NCI-H2029 (cell line): ENCODE results near the gene DOCK8.
A peak's percentile ranks its signal among the peaks of the same experiment; 100 is the strongest.

ENCODE experiments used
- DNase-seq: peaks from one replicate; lab custom pipeline; 2025; lab: John Stamatoyannopoulos, UW

The DOCK8 gene

DNA sequence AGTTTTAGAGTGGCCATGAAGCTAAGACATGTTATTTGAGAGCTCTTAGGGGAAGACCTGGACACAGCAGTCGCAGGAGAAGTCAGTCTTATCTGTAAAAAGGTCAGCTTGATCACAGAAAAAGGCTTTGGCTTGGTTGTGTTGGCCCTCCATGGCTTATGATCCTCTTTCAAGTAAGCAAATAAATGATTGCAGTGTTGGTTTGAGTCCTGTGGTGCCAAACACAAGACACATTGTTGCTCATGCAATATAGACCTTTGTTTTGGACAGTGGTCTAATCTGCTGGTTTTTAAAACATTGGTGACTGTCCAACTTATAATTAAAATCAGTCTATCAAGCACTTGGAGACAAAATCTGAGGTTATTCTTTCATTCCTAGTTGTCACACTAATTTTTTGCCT lies 54.0 kb downstream of the DOCK8 start:
- no peak for DNase-seq

DNA sequence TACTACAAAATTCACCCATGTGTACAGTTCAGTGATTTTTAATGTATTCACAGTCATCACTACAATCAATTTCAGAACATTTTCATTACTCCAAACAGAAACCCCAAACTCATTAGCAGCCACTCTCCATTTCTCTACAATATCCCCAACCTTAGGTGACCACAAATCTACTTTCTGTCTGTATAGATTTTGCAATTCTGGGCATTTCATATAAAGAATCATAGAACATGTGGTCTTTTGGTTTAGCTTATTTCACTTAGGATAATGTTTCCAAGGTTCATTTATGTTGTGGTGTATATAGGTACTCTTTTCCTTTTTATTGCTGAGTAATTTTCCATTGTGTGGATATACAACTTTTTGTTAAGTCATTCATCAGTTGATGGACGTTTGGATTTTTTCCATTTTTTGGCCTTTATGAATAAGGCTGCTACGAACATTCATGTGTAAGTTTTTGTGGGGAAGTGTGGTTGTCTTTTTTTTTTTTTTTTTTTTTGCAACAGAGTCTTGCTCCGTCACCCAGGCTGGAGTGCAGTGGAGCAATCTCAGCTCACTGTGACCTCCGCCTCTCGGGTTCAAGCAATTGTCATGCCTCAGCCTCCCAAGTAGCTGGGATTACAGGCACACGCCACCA lies 54.5 kb downstream of the DOCK8 start:
- DNase-seq = no peak

DNA sequence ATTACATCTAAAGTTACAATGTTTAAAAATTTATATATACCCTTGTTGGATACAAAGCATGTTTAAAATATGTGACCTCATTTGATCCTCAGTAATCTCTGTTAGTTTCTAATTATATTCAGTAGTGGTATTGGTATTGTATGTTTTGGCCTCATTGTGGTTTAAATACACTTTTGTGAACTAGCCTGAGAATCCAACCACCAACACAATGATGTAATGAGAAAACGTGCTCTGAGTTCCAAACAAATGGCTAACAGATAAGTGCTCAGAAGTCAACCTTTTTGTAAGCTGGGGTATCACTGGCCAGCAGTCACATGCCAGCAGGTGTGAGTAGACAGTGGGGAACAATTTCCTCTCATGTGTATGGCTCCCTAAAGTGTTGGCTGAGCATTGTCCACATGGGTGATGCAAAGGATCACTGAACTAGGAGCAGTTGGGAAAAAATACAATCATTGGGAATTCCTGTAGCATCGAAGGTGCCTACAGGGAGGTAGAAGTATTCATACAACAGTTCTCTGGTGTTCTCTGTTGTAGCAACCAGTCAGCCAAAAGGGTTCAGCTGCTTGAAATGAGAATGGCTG lies 56.1 kb downstream of the DOCK8 start:
- DNase-seq = no peak

DNA sequence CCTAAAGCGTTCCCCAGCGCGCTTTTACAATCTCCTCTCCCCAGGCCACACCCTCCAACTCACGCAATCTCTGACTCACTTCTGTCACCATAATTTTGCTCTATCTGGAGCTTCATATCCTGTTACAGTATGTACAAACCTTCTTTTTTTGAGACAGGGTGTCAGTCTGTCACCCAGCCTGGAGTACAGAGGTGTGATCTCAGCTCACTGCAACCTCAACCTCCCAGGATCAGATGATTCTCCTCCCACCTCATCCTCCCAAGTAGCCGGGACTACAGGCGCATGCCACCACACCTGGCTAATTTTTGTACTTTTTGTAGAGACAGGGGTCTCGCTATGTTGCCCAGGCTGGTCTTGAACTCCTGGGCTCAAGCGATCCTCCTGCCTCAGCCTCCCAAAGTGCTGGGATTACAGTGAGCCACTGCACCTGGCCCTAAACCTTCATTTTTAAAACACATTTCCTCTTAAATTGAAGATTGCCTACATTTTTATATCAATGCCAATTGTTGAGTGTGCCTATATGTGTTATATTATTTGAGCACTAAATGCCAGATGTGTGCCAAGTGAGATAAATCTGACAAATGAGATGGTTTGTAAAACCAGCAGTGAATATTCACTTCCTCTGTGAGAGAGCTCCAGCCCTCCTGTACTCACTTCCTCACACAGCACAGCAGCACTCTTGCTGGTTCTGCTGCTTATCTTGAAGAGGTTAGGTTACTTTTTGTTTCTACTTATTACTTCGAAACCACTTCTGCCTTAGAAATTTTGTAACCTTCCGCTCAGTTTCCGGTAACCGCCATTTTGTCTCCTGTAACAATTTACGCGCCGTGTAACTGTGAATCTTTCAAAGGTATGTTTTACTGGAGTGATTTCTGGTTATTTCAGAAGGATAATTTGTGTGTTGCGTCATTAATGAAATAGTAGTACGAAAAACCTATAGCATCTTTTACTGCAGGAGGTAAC lies 57.9 kb downstream of the DOCK8 start:
- DNase-seq = no peak

DNA sequence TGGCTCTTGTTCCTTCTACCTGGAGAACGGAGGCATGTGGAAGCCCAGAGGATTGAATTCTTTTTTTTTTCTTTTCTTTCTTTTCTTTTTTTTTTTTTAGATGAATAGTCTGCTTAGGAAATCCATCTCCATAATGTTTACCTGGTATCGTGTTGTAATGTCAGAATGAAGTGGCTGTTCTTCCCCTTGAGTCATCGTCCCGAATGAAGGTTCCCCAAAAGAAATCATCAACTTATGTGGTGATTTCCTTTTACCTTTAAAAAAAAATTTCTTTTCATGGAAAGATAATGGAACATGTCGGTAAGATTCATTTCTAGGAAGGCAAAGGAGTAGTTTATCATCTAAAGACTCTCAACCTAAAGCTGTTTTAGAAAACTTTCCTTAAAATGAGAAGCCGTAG lies 59.7 kb downstream of the DOCK8 start:
- no peak for DNase-seq

DNA sequence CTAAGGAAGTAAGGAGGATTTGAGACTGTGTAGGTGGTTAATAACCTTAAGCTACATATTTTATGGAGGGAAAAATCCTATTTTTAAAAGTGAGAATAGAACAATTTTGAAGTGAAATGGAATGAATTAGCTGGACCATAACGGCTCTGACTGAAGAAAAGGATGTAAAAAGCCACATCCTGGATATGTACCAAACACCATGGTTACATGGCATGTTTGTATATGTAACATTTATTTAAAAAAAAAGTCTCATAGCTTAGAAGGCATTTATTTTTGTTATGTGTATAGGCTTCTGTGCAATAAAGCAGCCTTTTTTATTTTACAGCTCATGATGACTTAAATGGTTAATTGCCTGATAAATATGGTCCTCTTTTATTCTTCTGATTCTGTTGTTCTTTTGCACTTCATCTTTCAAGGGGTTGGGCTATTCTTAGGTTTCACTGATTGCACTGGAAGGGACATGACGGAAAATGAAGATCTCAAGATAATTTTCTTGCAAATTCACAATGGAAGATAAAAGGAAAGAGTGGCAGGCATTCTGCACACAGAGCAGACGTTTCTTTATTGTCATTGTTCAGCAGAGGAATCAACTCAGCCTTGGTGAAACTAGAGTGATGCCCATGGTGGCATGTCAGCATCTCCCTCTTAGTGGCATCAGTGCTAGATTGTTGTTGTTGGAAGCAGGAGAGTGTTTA lies 63.1 kb downstream of the DOCK8 start:
- no peak for DNase-seq

DNA sequence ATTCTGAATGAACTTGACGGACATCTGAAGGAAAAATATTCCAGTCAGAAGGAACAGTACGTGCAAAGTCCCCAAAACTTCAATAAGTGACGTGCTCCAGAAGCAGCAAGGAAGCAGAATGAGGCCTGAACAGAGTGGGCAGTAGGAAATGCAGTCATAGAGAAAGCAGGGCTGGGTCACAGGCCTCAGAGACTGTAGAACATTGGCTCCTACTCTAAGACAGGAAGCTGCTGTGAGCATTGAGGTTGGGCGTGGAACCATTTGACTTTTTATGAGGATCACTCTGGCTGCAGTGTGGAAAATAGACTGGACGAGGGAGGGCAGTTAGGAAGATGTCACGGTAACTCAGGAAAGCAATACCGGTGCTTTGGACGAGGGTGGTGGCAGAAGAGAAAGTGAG lies 64.0 kb downstream of the DOCK8 start:
- DNase-seq = no peak

DNA sequence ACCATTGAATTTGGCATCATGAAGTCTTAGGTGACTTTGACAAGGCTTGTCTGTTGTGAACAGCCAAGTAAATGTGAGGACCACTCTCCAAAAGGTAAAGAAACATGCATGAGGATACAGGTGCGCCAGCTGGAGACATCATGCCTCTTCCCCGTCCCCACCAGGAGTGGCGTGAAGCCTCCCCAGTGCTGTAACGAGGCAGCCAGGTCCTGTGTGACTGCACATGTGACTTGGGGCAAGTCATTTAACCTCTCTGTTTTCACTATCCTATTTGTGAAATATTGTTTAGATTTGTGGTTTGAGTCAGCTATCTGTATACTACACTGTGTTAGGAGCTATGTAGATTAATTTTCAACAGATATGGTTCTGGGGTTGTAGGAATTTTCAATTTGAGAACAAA lies 65.0 kb downstream of the DOCK8 start:
- DNase-seq = no peak

DNA sequence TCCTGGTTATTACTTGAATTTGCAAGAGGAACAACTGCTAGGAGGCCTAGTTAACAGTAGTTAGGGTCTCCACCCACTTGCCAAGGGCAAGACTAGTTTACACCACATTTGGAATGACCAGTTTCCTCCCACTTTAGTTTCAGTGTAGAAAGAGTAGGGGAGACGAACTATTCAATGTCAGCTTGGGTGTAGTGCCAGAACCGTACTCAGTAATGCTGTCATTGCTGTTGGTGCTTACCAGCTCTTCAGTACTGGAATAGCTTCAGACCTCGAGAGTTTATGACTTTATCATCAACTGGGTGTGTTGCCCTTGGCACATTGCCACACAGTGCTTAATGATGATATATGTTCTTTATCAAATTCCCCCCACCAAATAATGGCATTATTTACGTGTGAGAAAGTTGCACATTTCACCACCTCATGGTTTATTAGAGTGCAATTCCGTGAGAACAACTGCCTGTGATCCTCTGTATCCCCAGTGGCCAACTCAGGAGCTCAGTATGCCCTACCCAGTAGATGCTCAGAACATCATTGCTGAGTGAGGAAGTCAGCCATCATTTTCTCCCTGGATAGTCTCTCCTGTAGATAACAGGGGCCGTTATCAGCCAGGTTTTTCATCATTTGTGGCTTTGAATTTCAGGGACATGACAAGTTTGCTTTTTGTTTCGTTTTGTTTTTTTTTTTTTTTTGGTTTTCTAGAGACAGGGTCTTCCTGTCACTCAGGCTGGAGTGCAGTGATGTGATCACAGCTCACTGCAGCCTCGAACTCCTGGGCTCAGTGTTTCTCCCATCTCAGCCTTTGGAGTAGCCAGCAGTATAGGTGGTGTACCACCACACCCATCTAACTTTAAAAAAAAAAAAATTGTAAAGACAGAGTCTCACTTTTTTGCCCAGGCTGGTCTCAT lies 67.3 kb downstream of the DOCK8 start:
- no peak for DNase-seq

DNA sequence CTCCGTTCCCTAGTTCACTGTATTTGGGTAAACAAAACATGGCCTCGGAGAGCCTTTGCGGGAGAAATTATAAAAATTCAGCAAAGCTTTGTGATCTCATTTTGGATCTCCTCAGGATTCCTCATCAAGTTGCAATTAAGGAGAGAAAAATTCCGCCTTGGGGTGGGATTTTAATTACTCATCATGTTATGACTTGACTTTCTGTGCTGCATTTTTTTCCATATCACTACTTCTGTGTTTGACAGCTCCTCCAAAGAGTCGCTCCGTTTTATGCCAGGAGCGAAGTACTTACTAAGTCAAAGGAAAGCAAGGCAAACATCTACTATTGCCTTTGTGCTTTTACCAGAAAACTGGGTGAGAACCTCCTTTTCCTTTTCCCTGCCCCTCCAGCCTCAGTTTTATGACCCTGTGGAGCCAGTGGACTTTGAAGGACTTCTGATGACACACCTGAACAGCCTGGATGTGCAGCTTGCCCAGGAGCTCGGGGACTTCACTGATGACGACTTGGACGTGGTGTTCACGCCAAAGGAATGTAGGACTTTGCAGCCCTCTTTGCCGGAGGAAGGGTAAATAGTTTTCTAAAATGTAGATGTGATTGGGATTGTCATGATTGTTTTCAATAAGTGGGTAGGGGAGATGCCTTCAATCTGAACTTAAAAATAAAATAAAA lies 71.5 kb downstream of the DOCK8 start:
- no peak for DNase-seq

DNA sequence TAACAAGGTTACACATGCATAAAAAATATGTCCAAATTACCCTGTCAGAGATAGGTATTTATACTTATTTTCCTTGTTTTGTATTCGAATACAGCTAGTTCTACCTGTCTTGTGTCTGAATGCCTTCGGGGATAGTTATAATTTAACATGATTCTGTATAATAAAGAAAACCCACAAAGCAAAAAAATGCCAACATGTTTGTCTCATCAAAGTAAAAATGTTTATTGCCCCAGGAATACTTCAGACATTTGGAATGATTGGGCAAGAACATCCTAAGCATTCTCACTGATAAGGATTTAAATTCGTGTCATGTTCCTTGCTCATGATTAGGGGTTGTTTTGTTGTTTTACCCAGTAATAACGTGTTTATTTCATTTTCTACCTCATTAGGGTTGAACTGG lies 74.5 kb downstream of the DOCK8 start:
- DNase-seq = no peak

DNA sequence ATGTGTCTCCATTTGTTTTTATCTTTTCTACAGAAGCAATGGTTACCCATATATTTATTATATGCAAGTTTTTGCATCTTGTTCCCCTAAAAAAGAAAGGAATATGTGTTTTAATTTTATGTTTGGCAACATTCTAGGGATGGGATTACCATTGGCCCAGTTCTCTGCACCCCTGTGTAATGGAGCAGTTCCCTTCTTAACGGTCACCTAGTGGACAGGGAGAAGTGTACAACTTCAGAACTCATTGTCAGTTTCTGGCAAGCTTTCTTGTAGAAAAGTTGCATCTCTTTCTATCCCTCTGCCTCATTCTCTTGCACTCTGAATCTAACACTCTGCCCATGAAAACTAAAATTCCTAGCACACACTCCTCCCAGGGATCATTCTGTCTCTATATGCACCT lies 78.2 kb downstream of the DOCK8 start:
- DNase-seq = no peak

DNA sequence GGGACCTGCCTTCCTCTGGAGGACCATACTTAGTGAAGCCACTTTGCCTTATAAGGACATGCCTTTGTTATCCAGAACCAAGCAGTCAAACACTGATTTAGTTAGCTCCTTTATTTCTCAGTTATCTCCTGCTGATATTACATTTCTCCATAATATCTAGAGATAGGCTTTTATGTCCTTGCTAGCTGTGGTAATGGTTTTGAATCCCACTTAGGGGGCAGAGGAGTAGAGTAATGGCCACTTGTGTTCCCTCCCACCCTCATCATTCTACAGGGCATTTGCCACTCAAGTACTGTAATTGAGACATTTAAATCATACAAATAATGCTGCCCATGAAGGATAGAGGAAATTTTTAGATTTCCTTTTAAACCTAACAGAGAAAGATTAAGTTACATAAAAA lies 80.9 kb downstream of the DOCK8 start:
- DNase-seq = no peak

DNA sequence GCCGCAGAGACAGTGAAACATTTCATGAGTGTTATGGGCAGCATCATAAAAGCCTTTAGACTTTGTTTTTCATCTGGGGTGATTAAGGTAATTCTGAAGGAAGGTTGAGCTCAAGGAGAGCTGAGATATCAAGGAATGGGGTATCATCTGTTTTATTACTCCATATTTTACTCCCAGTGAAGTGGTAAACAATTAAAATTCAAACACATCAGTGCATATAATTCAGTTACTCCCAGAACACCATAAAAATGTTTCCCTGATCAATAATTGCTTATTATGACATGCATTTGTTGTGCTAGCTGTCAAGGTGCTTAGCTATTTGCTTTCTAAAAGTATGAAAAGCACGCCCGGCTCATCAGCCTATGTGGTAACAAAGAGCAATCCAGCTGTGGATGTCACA lies 81.7 kb downstream of the DOCK8 start:
- DNase-seq = no peak

DNA sequence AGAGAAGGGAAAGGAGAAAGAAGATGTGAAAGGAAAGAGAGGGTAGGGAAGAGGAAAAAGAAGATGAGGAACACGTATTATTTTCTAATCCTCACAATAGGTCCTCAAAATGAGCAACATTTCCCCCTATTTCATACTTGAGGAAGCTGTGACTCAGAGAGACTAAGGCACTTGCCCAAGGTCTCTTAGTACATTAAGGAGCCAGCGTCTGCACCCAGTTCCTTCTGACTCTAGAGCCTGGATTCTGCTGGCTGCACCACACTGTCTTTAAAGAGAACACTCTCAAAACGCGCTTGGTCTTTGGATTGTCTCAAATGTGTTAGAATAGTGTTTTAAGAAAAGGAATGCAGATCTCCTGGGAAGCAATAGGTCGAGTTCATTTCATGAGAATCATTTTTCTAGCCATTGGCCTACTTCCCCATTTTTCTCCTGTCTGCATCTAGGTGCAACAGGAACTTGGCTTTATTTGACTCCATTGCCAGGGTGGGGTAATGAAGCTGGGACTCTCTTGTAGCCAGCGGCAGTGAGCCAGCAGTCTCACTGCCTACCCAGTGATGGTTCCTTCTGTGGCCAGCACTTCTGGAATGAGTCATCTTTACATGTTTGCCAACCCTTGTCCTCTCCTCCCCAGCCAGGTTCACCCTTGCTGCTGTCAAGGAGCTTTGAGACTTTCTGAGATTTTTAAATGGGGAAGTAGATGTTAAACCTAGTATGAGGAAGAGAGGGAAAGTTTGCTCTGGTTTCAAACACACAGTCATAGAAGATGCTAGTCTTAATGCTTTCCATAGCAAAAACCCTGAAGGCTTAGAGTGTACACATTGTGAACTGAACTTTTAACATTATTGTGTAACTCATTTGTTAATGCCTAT lies 82.7 kb downstream of the DOCK8 start:
- DNase-seq = peak; percentile 6

DNA sequence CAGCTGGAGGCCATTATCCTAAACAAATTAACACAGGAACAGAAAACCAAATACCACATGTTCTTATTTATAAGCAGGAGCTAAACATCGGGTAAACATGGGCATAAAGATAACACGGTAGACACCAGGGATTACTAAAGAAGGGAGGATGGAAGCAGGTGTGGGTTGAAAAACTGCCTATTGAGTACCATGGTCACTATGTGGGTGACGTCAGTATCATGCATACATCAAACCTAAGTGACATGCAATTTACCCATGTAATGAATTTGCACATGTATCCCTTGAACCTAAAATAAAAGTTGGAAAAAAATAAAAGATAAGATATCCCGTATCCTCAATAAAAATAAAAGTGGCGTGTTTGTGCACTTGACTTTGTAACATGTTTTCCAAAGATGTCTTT lies 88.8 kb downstream of the DOCK8 start:
- no peak for DNase-seq

DNA sequence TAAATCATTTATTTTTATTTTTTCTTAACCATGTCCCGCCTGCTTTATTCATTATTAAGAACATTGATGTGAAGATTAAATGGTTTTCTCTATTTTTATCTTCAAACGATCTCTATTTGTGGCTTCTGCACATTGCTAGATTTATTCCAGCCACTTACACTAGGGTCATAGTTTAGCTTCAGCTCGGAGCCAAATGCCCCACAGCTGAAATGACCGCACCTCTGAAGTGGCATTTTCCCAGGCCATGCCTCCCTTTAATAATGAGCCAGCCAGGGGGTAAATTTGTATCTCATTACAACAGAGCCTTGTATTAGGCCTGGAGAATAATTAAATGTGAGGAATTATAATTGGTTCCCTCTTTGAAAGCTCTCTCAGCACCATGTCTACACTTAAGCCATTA lies 89.4 kb downstream of the DOCK8 start:
- no peak for DNase-seq

DNA sequence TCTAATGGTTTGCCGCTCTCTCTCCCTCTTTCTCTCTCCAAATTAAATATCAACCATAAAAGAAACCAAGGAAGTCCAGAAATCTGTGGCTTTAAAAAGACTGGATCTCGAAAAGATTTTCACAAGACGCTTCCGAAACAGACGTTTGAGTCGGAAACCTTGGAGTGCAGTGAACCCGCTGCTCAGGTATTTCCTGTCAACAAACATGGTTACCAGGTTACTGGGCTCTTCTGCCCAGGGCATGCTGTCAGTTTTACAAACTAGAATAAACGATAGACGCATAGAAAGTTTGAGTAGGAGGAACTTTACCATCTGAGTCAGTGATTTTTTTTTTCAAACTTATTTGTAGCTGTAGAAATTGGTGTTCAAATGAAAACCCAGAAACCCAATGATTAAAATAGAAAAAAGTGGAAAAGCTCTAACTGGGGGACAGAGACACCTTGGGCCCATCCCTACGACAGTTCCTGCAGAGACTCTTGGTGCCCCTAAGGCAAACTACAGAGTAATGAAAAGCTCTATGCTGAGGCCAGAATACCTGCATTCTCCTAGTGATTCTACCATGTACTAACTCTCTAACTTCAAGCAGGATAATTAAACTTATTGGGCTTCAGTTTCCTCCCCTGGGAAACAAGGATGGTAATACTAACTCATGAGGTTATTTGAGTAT lies 90.0 kb downstream of the DOCK8 start:
- peak; percentile 7 for DNase-seq

DNA sequence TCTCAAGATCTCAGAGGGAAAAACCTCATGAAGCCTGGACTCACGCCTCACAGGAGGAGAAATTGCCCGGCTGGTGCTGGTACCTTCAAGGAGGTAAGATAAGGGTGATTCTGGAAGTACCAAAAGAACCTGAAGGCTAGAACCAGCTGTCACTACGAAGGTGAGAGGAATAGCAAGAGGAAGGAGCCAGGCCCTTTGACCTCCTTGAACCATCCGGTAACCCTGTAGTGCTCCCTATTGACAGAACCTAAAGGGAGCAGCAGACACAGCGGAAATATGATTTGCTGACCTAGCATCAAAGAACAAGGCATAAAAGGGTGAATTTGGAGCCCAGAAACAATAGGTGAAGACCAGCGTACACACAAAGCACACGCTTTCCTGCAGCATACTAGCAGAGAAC lies 92.2 kb downstream of the DOCK8 start:
- no peak for DNase-seq
